SIG-M5 (cell line): Measurements from ENCODE around the gene RPS16.

Experiments used
- DNase-seq: peaks from one replicate; lab custom pipeline; 2025; lab: John Stamatoyannopoulos, UW

RPS16 gene

GRCh38 chr19:39388657-39389056, 47.1 kb downstream of the RPS16 start:
- no peak for DNase-seq

- DNase-seq = no peak
These were observed 49.2 kb downstream of the RPS16 start for GRCh38 chr19:39386557-39386956.

GRCh38 chr19:39385629-39386411, 49.9 kb downstream of the RPS16 start:
- no peak for DNase-seq

- DNase-seq = no peak
These were observed 50.7 kb downstream of the RPS16 start for GRCh38 chr19:39384839-39385568.
